MM.1S (cell line): ENCODE measurements around the gene SLC25A48.

Experiments used
- CTCF ChIP-seq: fragments of 300-600 bp; sonication (generic); IDR thresholded peaks from 2 replicates; pipeline ENCODE4 v1.5.1; 2016; ENCODE audit warnings: antibody characterized with exemption, low read length, mixed read lengths
- EZH2 ChIP-seq: fragments of 300-600 bp; sonication (generic); optimal IDR thresholded peaks from 2 replicates; pipeline ENCODE3; 2017; ENCODE audit warnings: low read depth, mild to moderate bottlenecking, antibody characterized with exemption, low read length, mixed read lengths

DNA sequence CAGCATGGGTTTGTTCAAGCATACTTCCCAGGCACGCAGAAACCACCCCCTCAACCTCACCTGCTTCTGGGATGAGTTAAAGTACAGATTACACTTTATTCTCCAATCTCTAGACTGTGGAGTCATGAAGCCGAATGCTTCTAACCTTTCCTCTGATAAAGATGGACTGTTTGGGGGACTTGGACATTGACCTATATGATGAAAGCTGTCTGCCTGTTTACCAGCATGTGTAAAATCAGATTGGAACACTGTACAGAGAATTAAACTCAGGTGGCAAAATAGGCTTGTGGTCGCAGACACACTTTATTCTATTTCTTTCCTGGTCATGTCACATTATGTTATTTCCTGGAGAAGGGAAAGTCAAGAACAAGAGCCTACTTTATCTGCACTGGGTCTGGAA is 35.5 kb downstream of the SLC25A48 start:
- TF ChIP-seq CTCF, result no peak
- no peak for TF ChIP-seq EZH2
